NCI-H1436 (cell line): ENCODE measurements around the gene TMEM233.
"Not testable (repeated sequence)": the region's sequence is repeated elsewhere in the genome, so short reads cannot be mapped to it uniquely, and the experiment has no call there.

Source experiments
- DNase-seq: peaks from one replicate; lab custom pipeline; 2025; lab: John Stamatoyannopoulos, UW

The TMEM233 gene

DNA sequence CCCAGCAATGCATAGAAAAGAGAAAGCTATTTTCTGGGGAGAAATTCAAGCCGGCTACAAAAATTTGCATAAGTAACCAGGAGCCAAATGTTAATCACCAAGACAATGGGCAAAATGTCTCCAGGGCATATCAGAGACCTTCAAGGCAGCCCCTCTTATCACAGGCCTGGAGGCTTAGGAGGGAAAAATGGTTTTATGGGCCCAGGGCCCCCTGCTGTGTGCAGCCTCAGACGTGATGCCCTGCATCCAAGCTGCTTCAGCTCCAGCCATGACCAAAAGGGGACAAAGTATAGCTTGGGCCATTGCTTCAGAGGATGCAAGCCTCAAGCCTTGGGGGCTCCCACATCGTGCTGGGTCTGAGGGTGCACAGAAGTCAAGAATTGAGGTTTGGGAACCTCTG lies 15.8 kb downstream of the TMEM233 start:
- no peak for DNase-seq

- no peak for DNase-seq
Observed at GRCh38 chr12:119613319-119613936, 19.9 kb downstream of the TMEM233 start.

DNA sequence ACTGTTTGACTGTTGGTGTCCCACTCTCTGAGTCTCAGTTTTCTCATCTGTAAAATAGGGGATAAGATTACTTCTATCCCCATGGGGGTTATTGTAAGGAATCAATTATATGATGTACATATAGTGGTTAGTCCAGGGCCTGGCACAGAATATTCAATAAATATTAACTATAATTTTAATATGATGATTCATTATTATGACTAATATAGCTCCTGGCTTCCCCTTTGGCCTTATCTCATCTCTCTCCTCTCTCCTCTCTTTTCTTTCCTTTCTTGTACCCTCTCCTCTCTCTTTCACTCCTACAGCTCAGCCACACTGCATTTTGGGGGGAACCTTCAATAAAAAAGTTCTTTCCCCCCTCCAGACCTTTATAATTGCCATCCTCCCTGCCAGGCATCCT lies 21.1 kb downstream of the TMEM233 start:
- no peak for DNase-seq

- no peak for DNase-seq
Observed at GRCh38 chr12:119615518-119616475, 22.2 kb downstream of the TMEM233 start.

DNA sequence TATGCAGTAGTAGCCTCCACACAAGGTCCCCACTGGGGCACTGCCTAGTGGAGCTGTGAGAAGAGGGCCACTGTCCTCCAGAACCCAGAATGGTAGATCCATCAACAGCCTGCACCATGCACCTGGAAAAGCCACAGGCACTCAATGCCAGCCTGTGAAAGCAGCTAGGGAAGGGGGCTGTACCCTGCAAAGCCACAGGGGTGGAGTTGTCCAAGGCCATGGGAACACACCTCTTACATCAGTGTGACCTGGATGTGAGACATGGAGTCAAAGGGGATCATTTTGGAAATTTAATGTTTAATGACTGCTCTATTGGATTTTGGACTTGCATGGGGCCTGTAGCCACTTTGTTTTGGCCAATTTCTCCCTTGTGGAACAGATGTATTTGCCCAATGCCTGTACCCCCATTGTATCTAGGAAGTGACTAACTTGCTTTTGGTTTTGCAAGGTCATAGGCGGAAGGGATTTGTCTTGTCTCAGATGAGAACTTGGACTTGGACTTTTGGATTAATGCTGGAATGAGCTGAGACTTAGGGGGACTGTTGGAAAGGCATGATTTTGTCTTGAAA lies 24.8 kb downstream of the TMEM233 start:
- not testable (repeated sequence) for DNase-seq

GRCh38 chr12:119620490-119620889 lies 26.9 kb downstream of the TMEM233 start:
- DNase-seq, result no peak

- no peak for DNase-seq
Observed at GRCh38 chr12:119621878-119622277, 28.3 kb downstream of the TMEM233 start.

DNA sequence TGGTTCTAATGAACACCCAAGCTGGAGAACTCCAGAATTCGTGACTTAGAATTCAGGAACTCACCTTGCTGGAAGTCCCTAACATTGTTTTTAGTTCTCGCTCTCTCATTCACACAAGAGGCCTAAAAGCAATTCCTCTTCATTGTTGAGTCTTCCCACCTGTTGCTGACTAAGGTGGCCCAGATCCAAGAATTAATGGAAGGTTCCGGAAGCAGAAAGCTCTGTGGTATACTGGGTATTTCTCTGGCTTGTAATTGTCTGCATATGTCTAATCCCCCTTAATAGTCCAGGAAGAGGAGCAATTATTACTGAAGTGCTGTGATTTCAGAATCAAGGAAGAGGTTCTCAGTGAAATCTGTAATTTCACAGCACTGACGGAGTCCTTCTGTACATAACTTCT lies 31.4 kb downstream of the TMEM233 start:
- DNase-seq, result peak; percentile 88

- DNase-seq, result no peak
Observed at GRCh38 chr12:119627019-119627643, 33.6 kb downstream of the TMEM233 start.

DNA sequence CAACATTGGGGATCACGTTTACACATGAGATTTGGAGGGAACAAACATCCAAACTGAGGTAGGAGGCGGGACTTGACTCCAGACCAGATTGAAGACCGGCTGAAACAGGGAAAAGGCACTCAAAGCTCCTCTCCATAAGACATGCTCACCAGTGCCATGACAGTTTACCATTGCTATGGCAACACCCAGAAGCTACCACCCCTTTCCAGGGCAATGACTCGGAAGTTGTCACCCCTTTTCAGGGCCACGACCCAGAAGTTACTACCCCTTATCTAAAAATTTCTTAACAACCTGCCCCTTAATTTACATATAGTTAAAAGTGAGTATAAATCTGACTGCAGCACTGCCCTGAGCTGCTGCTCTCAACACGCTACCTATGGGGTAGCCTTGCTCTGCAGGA lies 34.1 kb downstream of the TMEM233 start:
- DNase-seq, result no peak

GRCh38 chr12:119630223-119630780 lies 36.7 kb downstream of the TMEM233 start:
- DNase-seq, result no peak

DNA sequence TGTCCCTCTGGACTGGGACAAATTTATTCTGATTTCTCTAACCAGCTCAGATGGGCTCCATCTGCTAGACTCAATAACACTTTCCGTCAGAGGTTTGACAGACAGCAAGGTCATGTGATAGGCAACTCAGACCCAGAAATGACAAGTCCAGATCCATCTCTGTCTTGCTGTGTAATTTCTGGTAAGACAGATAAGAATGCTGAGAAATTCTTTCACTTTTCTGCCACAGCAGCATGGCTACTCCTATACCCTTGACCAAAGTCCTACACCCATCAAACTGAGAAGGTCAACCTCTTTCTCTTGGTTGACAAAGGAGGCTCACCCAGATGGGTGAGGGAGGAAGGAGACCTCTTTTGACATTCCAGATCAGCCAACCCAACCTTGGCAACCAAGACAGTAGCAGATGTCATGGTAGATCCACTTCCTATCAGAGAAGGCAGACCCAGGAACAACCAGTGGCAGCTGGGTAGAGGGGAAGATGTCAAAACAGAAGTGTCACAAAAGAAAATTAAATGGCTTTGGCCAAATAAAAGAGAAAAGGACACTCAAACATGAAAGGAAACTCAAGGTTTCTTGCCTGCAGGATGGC lies 37.5 kb downstream of the TMEM233 start:
- DNase-seq, result no peak

GRCh38 chr12:119631930-119632678 lies 38.5 kb downstream of the TMEM233 start:
- DNase-seq, result no peak

- DNase-seq, result no peak
Observed at GRCh38 chr12:119634743-119635142, 41.2 kb downstream of the TMEM233 start.

GRCh38 chr12:119642986-119643385 lies 49.4 kb downstream of the TMEM233 start:
- no peak for DNase-seq

- no peak for DNase-seq
Observed at GRCh38 chr12:119644930-119645329, 51.4 kb downstream of the TMEM233 start.

DNA sequence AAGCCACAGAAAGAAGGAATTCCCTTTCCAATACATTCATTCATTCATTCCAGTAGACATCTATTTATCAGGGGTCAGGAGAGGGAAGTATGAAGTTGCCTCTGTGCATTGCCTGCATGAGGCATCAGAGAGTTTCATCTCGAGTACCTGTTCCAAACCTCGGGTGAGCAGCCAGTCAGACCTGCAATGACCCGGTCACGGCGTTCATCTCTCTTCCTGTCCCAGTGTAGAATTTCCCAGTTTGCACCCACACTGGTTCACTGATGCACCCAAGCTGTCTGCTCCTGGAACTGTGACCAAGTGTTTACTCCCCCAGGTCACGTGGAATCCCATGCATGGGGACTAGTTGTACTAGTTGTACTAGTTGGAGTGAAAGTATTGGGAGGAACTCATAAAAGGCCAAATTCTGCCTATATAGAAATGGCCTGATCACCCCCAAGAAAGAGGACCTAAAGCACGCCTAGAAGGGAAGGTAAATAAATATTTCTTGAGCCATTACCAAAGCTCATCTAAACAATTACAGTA lies 52.0 kb downstream of the TMEM233 start:
- DNase-seq, result no peak

DNA sequence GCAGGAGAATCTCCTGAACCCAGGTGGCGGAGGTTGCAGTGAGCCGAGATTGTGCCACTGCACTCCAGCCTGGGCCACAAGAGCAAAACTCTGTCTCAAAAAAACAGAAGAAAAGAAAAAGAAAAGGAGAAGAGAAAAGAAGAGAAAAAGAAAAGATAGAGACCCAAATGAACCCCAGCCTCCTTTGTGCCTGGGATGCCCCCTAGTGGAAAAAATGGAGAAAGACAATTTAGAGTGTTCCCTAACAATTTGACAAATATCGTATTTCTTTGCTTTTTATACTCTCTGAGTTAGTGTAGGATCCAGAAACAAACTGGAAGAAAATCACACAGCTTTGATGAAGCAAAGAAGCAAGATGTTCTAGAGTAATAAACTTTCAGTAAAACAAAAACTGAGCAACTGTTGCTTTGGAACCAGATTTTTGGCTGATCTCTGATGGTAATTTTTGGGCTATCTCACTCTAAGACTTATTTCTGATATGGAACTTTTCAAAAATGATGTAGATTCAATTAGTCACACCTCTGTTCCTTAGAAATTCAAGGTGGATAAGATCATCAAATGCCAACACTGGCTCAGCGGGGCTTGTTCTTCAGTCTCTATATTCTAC lies 55.7 kb downstream of the TMEM233 start:
- DNase-seq, result peak; percentile 39

DNA sequence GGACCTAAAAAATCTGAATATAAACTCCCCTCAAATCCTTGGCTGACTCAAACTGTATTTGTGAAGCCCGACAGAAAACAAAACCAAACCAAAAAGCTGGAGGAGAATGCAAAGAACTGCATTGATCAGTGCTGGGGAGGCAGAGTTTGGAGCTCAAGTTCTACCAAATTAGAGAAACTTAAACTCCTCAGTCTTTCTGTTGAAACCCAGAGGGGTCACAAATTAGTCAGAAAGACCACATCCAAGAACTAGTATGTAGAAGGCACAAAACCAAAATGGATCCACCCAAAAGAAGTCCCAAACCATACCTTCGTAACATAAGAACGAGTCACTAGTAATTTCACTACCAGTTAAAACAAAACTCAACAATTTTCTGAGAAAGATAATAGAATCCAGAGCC lies 59.1 kb downstream of the TMEM233 start:
- DNase-seq, result no peak

- DNase-seq, result not testable (repeated sequence)
Observed at GRCh38 chr12:119657001-119657400, 63.4 kb downstream of the TMEM233 start.
